HCT116 (cell line): ENCODE results near the gene PSMC6. TPM values are rescaled to one million over a fixed set of nuclear protein-coding genes. Genes with fewer than 3 reads are reported as not detected.

Experiments
- ATAC-seq: fragments of 200-7000 bp; cut with Tn5 transposase; 2 replicates; pipeline ENCODE4 v1.9.1; 2020; ENCODE audit warnings: mild to moderate bottlenecking, moderate library complexity
- BruUV-seq: library from RNA; stranded (reverse); fragments of 400-500 nt; replicated peaks from 2 replicates; lab custom pipeline; 2021; lab: Mats Ljungman, UMichigan
- CTCF ChIA-PET: fragments of 300-600 bp; sonication (Branson Sonifier 250); formaldehyde crosslinking; loops from one replicate; lab custom pipeline; 2021; ENCODE audit warnings: antibody characterized with exemption; lab: Charles Lee
- POLR2A ChIA-PET: fragments of 300-600, 350-600 bp; sonication (Branson Sonifier 250); formaldehyde crosslinking; loops from one replicate; lab custom pipeline; 2021; ENCODE audit warnings: antibody characterized with exemption; lab: Charles Lee
- RAD21 ChIA-PET, 2 experiments: fragments of 300-600 bp; sonication (Branson Sonifier 250); formaldehyde crosslinking; loops; one replicate each; lab custom pipeline; 2023; ENCODE audit warnings: low total read pairs in 2 of 2; ENCODE audit not compliant: uncharacterized antibody in 2 of 2, unreplicated experiment in 2 of 2, low non-redundant PET in 1 of 2; lab: Charles Lee
- DNase-seq: peaks from one replicate; pipeline ENCODE4 v3.0.0-alpha.2; 2010; ENCODE audit warnings: low read depth, low spot score
- H2AFZ ChIP-seq: fragments of 200-600 bp; shearing (Covaris generic), sonication (generic); 2 replicates; pipeline ENCODE4 v1.6.1; 2017; ENCODE audit warnings: low read depth, mixed run types, mixed read lengths, antibody characterized with exemption, low read length; ENCODE audit not compliant: poor library complexity, severe bottlenecking
- H3K27ac ChIP-seq: 2 replicates; pipeline ENCODE4 v1.5.1; 2012; ENCODE audit warnings: low read depth, low read length
- H3K27me3 ChIP-seq: fragments of 200-600 bp; sonication (generic); 2 replicates; pipeline ENCODE4 v1.6.1; 2016; ENCODE audit warnings: mixed run types, low read length, mixed read lengths; ENCODE audit not compliant: insufficient read depth
- H3K36me3 ChIP-seq, 2 experiments: fragments of 200-500 bp in 1 of 2; fragments of 200-600 bp in 1 of 2; sonication (Bioruptor generic) in 1 of 2; sonication (generic) in 1 of 2; 2 replicates each; pipeline versions ENCODE4 v1.5.1 to v1.6.1; 2014 to 2016; ENCODE audit warnings: low read length in 2 of 2, inconsistent platforms in 1 of 2, mixed read lengths in 1 of 2, mixed run types in 1 of 2; ENCODE audit not compliant: insufficient read depth in 2 of 2, control insufficient read depth in 1 of 2
- H3K4me1 ChIP-seq, 2 experiments: fragments of 200-600 bp in 1 of 2; sonication (generic) in 1 of 2; 2 replicates each; pipeline versions ENCODE4 v1.5.1 to v1.6.1; 2012 to 2017; ENCODE audit warnings: low read length in 2 of 2, inconsistent platforms in 1 of 2, mild to moderate bottlenecking in 1 of 2, mixed read lengths in 1 of 2, mixed run types in 1 of 2, moderate library complexity in 1 of 2; ENCODE audit not compliant: insufficient read depth in 2 of 2, control insufficient read depth in 1 of 2
- H3K4me2 ChIP-seq: fragments of 200-600 bp; sonication (generic); 2 replicates; pipeline ENCODE4 v1.6.1; 2017; ENCODE audit warnings: mixed run types, low read length, mixed read lengths
- H3K4me3 ChIP-seq, 2 experiments: fragments of 200-600 bp in 1 of 2; sonication (generic) in 1 of 2; replicated peaks in 1 of 2; 2 replicates each; pipeline ENCODE4 v1.5.1; 2011 to 2016; ENCODE audit warnings: low read length in 2 of 2, control low read depth in 1 of 2, low read depth in 1 of 2, mild to moderate bottlenecking in 1 of 2, mixed read lengths in 1 of 2, mixed run types in 1 of 2
- H3K79me2 ChIP-seq: fragments of 200-600 bp; sonication (generic); 2 replicates; pipeline ENCODE4 v1.6.1; 2017; ENCODE audit warnings: mild to moderate bottlenecking, mixed run types, low read length, moderate library complexity, mixed read lengths; ENCODE audit not compliant: insufficient read depth
- H3K9ac ChIP-seq: fragments of 200-600 bp; sonication (generic); 2 replicates; pipeline ENCODE4 v1.6.1; 2016; ENCODE audit warnings: low read length, mixed read lengths
- H3K9me2 ChIP-seq: fragments of 200-600 bp; sonication (generic), shearing (Covaris generic); 2 replicates; pipeline ENCODE4 v1.6.1; 2017; ENCODE audit warnings: mixed run types, mild to moderate bottlenecking, moderate library complexity; ENCODE audit not compliant: insufficient read depth
- H3K9me3 ChIP-seq, 2 experiments: fragments of 200-500 bp in 1 of 2; fragments of 200-600 bp in 1 of 2; sonication (Bioruptor generic) in 1 of 2; sonication (generic) in 1 of 2; 2 replicates each; pipeline ENCODE4 v1.6.1; 2014 to 2017; ENCODE audit warnings: low read length in 2 of 2, mixed read lengths in 2 of 2, inconsistent platforms in 1 of 2, low read depth in 1 of 2, mild to moderate bottlenecking in 1 of 2, mixed run types in 1 of 2, moderate library complexity in 1 of 2; ENCODE audit not compliant: control insufficient read depth in 1 of 2, insufficient read depth in 1 of 2
- H4K20me1 ChIP-seq: fragments of 200-600 bp; sonication (generic), shearing (Covaris generic); 2 replicates; pipeline ENCODE4 v1.6.1; 2017; ENCODE audit warnings: mixed run types, mild to moderate bottlenecking, moderate library complexity; ENCODE audit not compliant: insufficient read depth
- CBX3 ChIP-seq: IDR thresholded peaks from 2 replicates; pipeline ENCODE4 v1.6.1; 2012; ENCODE audit warnings: low read depth
- CEBPB ChIP-seq: IDR thresholded peaks from 2 replicates; pipeline ENCODE4 v1.6.1; 2012; ENCODE audit warnings: low read depth
- EGR1 ChIP-seq: IDR thresholded peaks from 2 replicates; pipeline ENCODE4 v1.6.1; 2012; ENCODE audit warnings: low read depth
- EZH2phosphoT487 ChIP-seq: fragments of 200-600 bp; IDR thresholded peaks from 2 replicates; pipeline ENCODE4 v1.6.1; 2018; ENCODE audit warnings: antibody characterized with exemption, borderline replicate concordance
- JUND ChIP-seq: IDR thresholded peaks from 2 replicates; pipeline ENCODE4 v1.6.1; 2012
- POLR2A ChIP-seq: IDR thresholded peaks from 2 replicates; pipeline ENCODE4 v1.7.0; 2011; ENCODE audit warnings: borderline replicate concordance; ENCODE audit not compliant: insufficient read depth, insufficient read length; ENCODE audit errors: extremely low read depth
- POLR2AphosphoS5 ChIP-seq: IDR thresholded peaks from 2 replicates; pipeline ENCODE4 v1.6.1; 2011; ENCODE audit warnings: mild to moderate bottlenecking, low read depth, low read length, moderate library complexity
- SIN3A ChIP-seq: IDR thresholded peaks from 2 replicates; pipeline ENCODE4 v1.6.1; 2012; ENCODE audit warnings: low read depth
- SP1 ChIP-seq: IDR thresholded peaks from 2 replicates; pipeline ENCODE4 v1.6.1; 2012; ENCODE audit warnings: low read depth
- TCF7L2 ChIP-seq: IDR thresholded peaks from 2 replicates; pipeline ENCODE4 v1.7.0; 2011; ENCODE audit warnings: borderline replicate concordance, inconsistent platforms; ENCODE audit not compliant: insufficient read depth, insufficient read length; ENCODE audit errors: extremely low read depth
- YY1 ChIP-seq: IDR thresholded peaks from 2 replicates; pipeline ENCODE4 v1.6.1; 2011; ENCODE audit warnings: low read length, low read depth, moderate library complexity, mild to moderate bottlenecking; ENCODE audit not compliant: insufficient replicate concordance; ENCODE audit errors: extremely low read depth
- ZNF274 ChIP-seq: fragments of 200-500 bp; sonication (Bioruptor generic); IDR thresholded peaks from 2 replicates; pipeline ENCODE4 v1.6.1; 2014; ENCODE audit warnings: mild to moderate bottlenecking, low read depth, low read length, inconsistent platforms
- intact Hi-C: fragments of 100-400 bp; cut with micrococcal nuclease; formaldehyde crosslinking; loops from 2 replicates; pipeline ENCODE4 v1.10.0; 2022
- total RNA-seq: library from RNA; stranded (reverse); gene quantifications from one replicate; pipeline ENCODE4 v1.2.1, GENCODE V29; 2021; ENCODE audit not compliant: unreplicated experiment
- TF ChIP-seq, protein P1 (sequence below): IDR thresholded peaks from 2 replicates; pipeline ENCODE4 v1.6.1; 2011; ENCODE audit warnings: mild to moderate bottlenecking, low read length, moderate library complexity; ENCODE audit not compliant: insufficient replicate concordance; ENCODE audit errors: extremely low read depth
- TF ChIP-seq, protein P2 (sequence below): IDR thresholded peaks from 2 replicates; pipeline ENCODE4 v1.6.1; 2012
- TF ChIP-seq, protein P3 (sequence below): IDR thresholded peaks from 2 replicates; pipeline ENCODE4 v1.6.1; 2012; ENCODE audit warnings: low read depth

The PSMC6 gene
- total RNA-seq, 1 experiment from 2014 or later: 71.7 TPM

DNA sequence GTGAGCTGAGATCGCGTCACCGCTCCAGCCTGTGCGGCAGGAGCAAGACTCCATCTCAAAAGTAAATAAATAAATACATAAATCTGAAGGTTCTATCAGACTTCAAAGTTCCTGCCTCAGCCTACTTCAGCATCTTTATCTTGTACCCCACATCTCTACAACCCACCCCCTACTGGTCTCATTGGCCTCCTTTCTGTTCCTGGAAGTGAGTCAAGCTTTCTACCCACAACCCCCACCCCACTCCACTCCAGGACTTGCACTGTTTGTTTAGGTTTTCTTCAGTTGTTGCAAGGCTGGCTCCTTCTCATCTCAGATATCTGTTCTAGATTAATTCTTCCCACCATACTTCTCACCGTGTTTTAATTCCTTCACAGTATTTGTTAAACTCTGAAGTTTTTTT lies 714 bp upstream of the PSMC6 start:
- TSS peak; percentile 98 for BruUV-seq
- no peaks in the 10 kb centered on the region for H3K27me3 ChIP-seq
- CTCF ChIA-PET: no interaction called here
- intact Hi-C loops: loop anchor here (10.0 kb wide), 1 partner anchor 151 kb away; the partner anchor contains the start of genes GPR137C and TXNDC16
- POLR2A ChIA-PET: interaction anchor here (0.7 kb wide), 1 partner anchor 11 kb away, joined by 3 read pairs; the partner anchor contains the start of gene ERO1A
- H3K9ac ChIP-seq: peak overlapping the region; percentile 92
- H2AFZ ChIP-seq: no peak overlapping the region
- H3K27ac ChIP-seq: peak overlapping the region; percentile 87
- H4K20me1 ChIP-seq: peaks cover 8% of the 10 kb centered on the region; the same call in 1 of the 2 replicates
- peaks cover 16 to 29% of the 10 kb centered on the region in 2 experiments for H3K36me3 ChIP-seq
- peak; percentile 37 for ATAC-seq
- RAD21 ChIA-PET: no interaction called here
- peak overlapping the region; percentile 85 for H3K4me2 ChIP-seq
- DNase-seq: no peak
- peaks cover 11 to 27% of the 10 kb centered on the region in 2 experiments for H3K4me1 ChIP-seq
- H3K9me3 ChIP-seq: no peaks in the 10 kb centered on the region
- peak overlapping the region; percentile 94 to 96 for H3K4me3 ChIP-seq
- no peaks in the 10 kb centered on the region for H3K9me2 ChIP-seq
- H3K79me2 ChIP-seq: peaks cover 43% of the 10 kb centered on the region
- TF ChIP-seq SIN3A: no peak
- TF ChIP-seq TCF7L2: no peak
- TF ChIP-seq POLR2AphosphoS5: no peak
- TF ChIP-seq ZNF274: no peak
- TF ChIP-seq EGR1: no peak
- TF ChIP-seq JUND: no peak
- TF ChIP-seq SP1: no peak
- TF ChIP-seq CBX3: no peak
- TF ChIP-seq YY1: no peak

DNA sequence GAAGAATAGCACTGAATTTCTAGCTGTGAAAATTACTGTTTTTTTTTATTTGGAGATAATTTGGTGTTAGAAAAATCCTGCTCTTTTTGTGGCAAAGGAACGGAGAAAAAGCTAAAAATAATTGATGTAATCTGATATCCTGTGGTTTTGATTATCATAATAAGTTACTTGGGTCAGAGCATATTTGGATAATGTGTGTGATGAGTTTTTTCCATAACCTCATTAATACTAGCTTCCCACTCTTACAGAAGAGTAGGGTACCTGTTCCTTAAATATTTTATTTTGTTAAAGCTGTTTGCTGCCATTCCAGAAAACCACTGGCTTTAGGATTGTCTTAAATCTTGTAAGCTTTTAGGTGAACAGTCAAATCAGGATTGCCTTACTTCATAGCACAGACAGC lies 4.7 kb downstream of the PSMC6 start:
- H3K9me2 ChIP-seq: no peaks in the 10 kb centered on the region
- no peaks in the 10 kb centered on the region for H3K9me3 ChIP-seq
- H4K20me1 ChIP-seq: peaks cover 8% of the 10 kb centered on the region; the same call in 1 of the 2 replicates
- ChIA-PET RAD21 (no interaction called here), CTCF (no interaction called here), POLR2A (interaction anchor here (1.2 kb wide), 1 partner anchor 18 kb away, joined by 3 read pairs; the partner anchor contains the start of gene STYX)
- no peak overlapping the region for H3K4me3 ChIP-seq
- no peaks in the 10 kb centered on the region for H3K27me3 ChIP-seq
- H3K4me2 ChIP-seq: no peak overlapping the region
- no peak overlapping the region for H3K27ac ChIP-seq
- no peak for ATAC-seq
- peaks cover 55 to 75% of the 10 kb centered on the region in 2 experiments for H3K36me3 ChIP-seq
- BruUV-seq: no TSS peak
- no peak overlapping the region for H2AFZ ChIP-seq
- H3K4me1 ChIP-seq: peaks cover 5 to 7% of the 10 kb centered on the region in 2 experiments; a peak in 3 of 4 replicates
- peaks cover 82% of the 10 kb centered on the region for H3K79me2 ChIP-seq
- no peak for DNase-seq
- TF ChIP-seq, protein P1, sequence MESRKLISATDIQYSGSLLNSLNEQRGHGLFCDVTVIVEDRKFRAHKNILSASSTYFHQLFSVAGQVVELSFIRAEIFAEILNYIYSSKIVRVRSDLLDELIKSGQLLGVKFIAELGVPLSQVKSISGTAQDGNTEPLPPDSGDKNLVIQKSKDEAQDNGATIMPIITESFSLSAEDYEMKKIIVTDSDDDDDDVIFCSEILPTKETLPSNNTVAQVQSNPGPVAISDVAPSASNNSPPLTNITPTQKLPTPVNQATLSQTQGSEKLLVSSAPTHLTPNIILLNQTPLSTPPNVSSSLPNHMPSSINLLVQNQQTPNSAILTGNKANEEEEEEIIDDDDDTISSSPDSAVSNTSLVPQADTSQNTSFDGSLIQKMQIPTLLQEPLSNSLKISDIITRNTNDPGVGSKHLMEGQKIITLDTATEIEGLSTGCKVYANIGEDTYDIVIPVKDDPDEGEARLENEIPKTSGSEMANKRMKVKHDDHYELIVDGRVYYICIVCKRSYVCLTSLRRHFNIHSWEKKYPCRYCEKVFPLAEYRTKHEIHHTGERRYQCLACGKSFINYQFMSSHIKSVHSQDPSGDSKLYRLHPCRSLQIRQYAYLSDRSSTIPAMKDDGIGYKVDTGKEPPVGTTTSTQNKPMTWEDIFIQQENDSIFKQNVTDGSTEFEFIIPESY: no peak
- TF ChIP-seq CBX3: no peak
- TF ChIP-seq, protein P2, sequence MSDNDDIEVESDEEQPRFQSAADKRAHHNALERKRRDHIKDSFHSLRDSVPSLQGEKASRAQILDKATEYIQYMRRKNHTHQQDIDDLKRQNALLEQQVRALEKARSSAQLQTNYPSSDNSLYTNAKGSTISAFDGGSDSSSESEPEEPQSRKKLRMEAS: no peak
- TF ChIP-seq, protein P3, sequence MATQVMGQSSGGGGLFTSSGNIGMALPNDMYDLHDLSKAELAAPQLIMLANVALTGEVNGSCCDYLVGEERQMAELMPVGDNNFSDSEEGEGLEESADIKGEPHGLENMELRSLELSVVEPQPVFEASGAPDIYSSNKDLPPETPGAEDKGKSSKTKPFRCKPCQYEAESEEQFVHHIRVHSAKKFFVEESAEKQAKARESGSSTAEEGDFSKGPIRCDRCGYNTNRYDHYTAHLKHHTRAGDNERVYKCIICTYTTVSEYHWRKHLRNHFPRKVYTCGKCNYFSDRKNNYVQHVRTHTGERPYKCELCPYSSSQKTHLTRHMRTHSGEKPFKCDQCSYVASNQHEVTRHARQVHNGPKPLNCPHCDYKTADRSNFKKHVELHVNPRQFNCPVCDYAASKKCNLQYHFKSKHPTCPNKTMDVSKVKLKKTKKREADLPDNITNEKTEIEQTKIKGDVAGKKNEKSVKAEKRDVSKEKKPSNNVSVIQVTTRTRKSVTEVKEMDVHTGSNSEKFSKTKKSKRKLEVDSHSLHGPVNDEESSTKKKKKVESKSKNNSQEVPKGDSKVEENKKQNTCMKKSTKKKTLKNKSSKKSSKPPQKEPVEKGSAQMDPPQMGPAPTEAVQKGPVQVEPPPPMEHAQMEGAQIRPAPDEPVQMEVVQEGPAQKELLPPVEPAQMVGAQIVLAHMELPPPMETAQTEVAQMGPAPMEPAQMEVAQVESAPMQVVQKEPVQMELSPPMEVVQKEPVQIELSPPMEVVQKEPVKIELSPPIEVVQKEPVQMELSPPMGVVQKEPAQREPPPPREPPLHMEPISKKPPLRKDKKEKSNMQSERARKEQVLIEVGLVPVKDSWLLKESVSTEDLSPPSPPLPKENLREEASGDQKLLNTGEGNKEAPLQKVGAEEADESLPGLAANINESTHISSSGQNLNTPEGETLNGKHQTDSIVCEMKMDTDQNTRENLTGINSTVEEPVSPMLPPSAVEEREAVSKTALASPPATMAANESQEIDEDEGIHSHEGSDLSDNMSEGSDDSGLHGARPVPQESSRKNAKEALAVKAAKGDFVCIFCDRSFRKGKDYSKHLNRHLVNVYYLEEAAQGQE: no peak
- TF ChIP-seq EZH2phosphoT487: no peak
- TF ChIP-seq POLR2A: no peak
- no peak for TF ChIP-seq POLR2AphosphoS5
- TF ChIP-seq CEBPB: no peak
- H3K9ac ChIP-seq: no peak overlapping the region
- intact Hi-C loops: no loop called here
